ENCODE results near the gene NPHP1. TPM values are rescaled to one million over a fixed set of nuclear protein-coding genes. Genes with fewer than 3 reads are reported as not detected.
A peak's percentile ranks its signal among the peaks of the same experiment; 100 is the strongest.
"Not testable (repeated sequence)": the region's sequence is repeated elsewhere in the genome, so short reads cannot be mapped to it uniquely, and the experiment has no call there.

The NPHP1 gene
- total and polyA plus RNA-seq, 2 donors (not counting 3 experiments of a cell fraction or from before 2014, with no cell fraction given), result 2.3 to 5.9 TPM

DNA sequence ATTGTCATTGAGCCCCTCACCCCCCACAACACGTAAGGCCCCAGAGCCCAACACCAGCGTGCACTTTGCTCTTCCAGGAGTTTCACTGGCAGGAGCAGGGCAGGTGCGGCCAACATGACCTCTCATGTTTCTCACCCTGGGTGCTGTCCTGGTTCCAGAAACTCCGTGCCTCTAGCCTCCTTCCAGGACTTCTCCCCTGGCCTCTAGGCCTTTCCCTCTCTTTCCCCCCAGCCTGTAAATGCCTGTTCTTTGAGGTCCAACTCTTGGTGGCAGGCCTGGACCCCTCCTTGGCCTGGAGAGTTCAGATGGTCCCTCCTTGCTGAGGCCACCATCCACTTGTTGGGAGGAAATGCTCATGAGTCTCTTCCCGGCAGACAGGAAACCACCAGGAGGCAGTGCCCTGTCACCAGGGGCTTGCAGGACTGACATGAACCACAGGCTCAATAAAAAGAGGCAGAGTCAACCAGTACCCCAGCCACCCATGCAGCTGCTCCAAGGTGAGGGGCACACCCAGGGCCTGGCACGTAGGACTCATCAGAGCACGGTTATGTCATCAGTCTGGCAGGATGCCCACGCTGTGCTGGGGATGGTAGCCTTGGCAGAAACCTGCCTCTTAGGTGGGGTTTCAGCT, 90.7 kb downstream of the NPHP1 start:
- Histone ChIP-seq H3K9me1 (replicated peaks; ENCODE audit: control insufficient read depth, extremely low read depth, insufficient read depth, low read length) (no peaks in the 10 kb centered on the region), H3K9me3 (replicated peaks; ENCODE audit: control insufficient read depth, insufficient read depth, low read length) (no peaks in the 10 kb centered on the region), H3K4me3 (replicated peaks in 1 of 3; ENCODE audit: insufficient read depth in 1 of 3, low read depth in 1 of 3, low read length in 3 of 3) (peak overlapping the region in 2 of 3 experiments; percentile 66 to 82), H3K4me2 (ENCODE audit: insufficient read depth, low read length) (peak overlapping the region; percentile 89), H3K4me1 (ENCODE audit: control insufficient read depth, extremely low read depth, insufficient read depth, low read length) (peaks cover 28% of the 10 kb centered on the region), H2AFZ (ENCODE audit: low read depth, low read length) (peak overlapping the region; percentile 24), H4K20me1 (replicated peaks; ENCODE audit: control insufficient read depth, extremely low read depth, insufficient read depth, low read length) (no peaks in the 10 kb centered on the region), H3K9ac (replicated peaks; ENCODE audit: extremely low read depth, insufficient read depth, low read length) (peak overlapping the region; percentile 72), H3K27me3 (ENCODE audit: control insufficient read depth in 2 of 2, insufficient read depth in 2 of 2, low read length in 2 of 2) (no peaks in the 10 kb centered on the region), H3K27ac (ENCODE audit: insufficient read depth, low read depth, low read length) (peak overlapping the region; percentile 30), H3K36me3 (ENCODE audit: control insufficient read depth in 2 of 2, extremely low read depth in 1 of 2, insufficient read depth in 2 of 2, low read length in 2 of 2) (no peaks in the 10 kb centered on the region), H3K79me2 (ENCODE audit: control insufficient read depth, insufficient read depth, low read length) (peaks cover 61% of the 10 kb centered on the region)
- DNase-seq (ENCODE audit: low read depth, low spot score), result peak; percentile 59
- intact Hi-C loops (cut with micrococcal nuclease) (no loop called here), dilution Hi-C loops (cut with MboI; ENCODE audit: extremely low pct_ligation_motif_present, low sequenced_read_pairs) (no loop called here)
- TF ChIP-seq GATA2 (IDR thresholded peaks at IDR 0.05; ENCODE audit: insufficient read depth, insufficient read length, low read depth, low read length), result no peak
- TF ChIP-seq FOS (IDR thresholded peaks at IDR 0.05; ENCODE audit: borderline replicate concordance, insufficient read depth, low read length), result peak; percentile 43
- no peak for TF ChIP-seq POLR2AphosphoS5 (IDR thresholded peaks at IDR 0.05; ENCODE audit: insufficient read depth, low read depth, low read length)
- no peak for TF ChIP-seq EZH2 (IDR thresholded peaks at IDR 0.05; ENCODE audit: borderline replicate concordance, low read depth, low read length, severe bottlenecking)
- TF ChIP-seq, protein P1, sequence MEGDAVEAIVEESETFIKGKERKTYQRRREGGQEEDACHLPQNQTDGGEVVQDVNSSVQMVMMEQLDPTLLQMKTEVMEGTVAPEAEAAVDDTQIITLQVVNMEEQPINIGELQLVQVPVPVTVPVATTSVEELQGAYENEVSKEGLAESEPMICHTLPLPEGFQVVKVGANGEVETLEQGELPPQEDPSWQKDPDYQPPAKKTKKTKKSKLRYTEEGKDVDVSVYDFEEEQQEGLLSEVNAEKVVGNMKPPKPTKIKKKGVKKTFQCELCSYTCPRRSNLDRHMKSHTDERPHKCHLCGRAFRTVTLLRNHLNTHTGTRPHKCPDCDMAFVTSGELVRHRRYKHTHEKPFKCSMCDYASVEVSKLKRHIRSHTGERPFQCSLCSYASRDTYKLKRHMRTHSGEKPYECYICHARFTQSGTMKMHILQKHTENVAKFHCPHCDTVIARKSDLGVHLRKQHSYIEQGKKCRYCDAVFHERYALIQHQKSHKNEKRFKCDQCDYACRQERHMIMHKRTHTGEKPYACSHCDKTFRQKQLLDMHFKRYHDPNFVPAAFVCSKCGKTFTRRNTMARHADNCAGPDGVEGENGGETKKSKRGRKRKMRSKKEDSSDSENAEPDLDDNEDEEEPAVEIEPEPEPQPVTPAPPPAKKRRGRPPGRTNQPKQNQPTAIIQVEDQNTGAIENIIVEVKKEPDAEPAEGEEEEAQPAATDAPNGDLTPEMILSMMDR (IDR thresholded peaks at IDR 0.05; ENCODE audit: extremely low read depth in 1 of 2, insufficient read depth in 1 of 2, low read depth in 1 of 2, low read length in 2 of 2), result peak; percentile 24
- ChIA-PET POLR2A (no interaction called here), CTCF (interaction anchor here (3.2 to 3.5 kb wide), 2 partner anchors 8 to 43 kb away, joined by 29 to 51 read pairs; no protein-coding TSS in a partner anchor)
- BruUV-seq (replicated peaks), result no TSS peak
- FAIRE-seq, result peak; percentile 79

DNA sequence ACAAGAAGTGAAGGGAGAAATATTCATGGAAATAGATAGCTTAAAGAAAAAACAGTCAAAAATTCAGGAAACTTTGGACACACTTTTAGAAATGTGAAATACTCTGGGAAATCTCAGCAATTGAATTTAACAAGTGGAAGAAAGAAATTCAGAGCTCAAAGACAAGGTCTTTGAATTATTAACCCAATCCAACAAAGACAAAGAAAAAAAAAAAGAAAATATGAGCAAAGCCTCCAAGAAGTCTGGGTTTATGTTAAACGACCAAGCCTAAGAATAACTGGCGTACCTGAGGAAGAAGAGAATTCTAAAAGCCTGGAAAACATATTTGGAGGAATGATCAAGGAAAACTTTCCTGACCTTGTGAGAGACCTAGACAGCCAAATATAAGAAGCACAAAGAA, 96.5 kb downstream of the NPHP1 start:
- H3K36me3 ChIP-seq (ENCODE audit: control insufficient read depth in 2 of 2, extremely low read depth in 1 of 2, insufficient read depth in 2 of 2, low read length in 2 of 2); H3K4me3 ChIP-seq (replicated peaks in 1 of 3; ENCODE audit: insufficient read depth in 1 of 3, low read depth in 1 of 3, low read length in 3 of 3); H3K4me2 ChIP-seq (ENCODE audit: insufficient read depth, low read length); POLR2A ChIA-PET; H3K9me1 ChIP-seq (replicated peaks; ENCODE audit: control insufficient read depth, extremely low read depth, insufficient read depth, low read length); H3K27me3 ChIP-seq (ENCODE audit: control insufficient read depth in 2 of 2, insufficient read depth in 2 of 2, low read length in 2 of 2); H3K9me3 ChIP-seq (replicated peaks; ENCODE audit: control insufficient read depth, insufficient read depth, low read length); dilution Hi-C loops (cut with MboI; ENCODE audit: extremely low pct_ligation_motif_present, low sequenced_read_pairs); H3K9ac ChIP-seq (replicated peaks; ENCODE audit: extremely low read depth, insufficient read depth, low read length); H2AFZ ChIP-seq (ENCODE audit: low read depth, low read length); H4K20me1 ChIP-seq (replicated peaks; ENCODE audit: control insufficient read depth, extremely low read depth, insufficient read depth, low read length); FAIRE-seq; BruUV-seq (replicated peaks); H3K27ac ChIP-seq (ENCODE audit: insufficient read depth, low read depth, low read length); DNase-seq (ENCODE audit: low read depth, low spot score): not testable (repeated sequence)
- CTCF ChIA-PET, result interaction anchor here (0.9 to 1.0 kb wide), 2 partner anchors 11 to 48 kb away, joined by 3 to 4 read pairs; no protein-coding TSS in a partner anchor
- Histone ChIP-seq H3K79me2 (ENCODE audit: control insufficient read depth, insufficient read depth, low read length) (peaks cover 77% of the 10 kb centered on the region), H3K4me1 (ENCODE audit: control insufficient read depth, extremely low read depth, insufficient read depth, low read length) (peaks cover 50% of the 10 kb centered on the region)
- intact Hi-C loops (cut with micrococcal nuclease), result loop anchor here (1.0 kb wide), 1 partner anchor 8 kb away; no protein-coding TSS in a partner anchor
